HepG2 (cell line): Measurements from ENCODE around the gene PDZD7.

Experiments used
- EZH2 ChIP-seq: conservative IDR thresholded peaks from 2 replicates; pipeline ENCODE4 v1.6.1; 2012; ENCODE audit warnings: mild to moderate bottlenecking, low read depth, low read length, moderate library complexity
- HNF4G ChIP-seq, 2 experiments: sonication (generic) in 1 of 2; formaldehyde crosslinking in 1 of 2; IDR thresholded peaks; 2 replicates each; pipeline versions ENCODE4 v1.4.0 to v1.6.1; 2011 to 2020; ENCODE audit warnings: borderline replicate concordance in 2 of 2, low read depth in 2 of 2, mild to moderate bottlenecking in 2 of 2, low read length in 1 of 2, missing genetic modification reagents in 1 of 2, moderate library complexity in 1 of 2
- HNRNPL ChIP-seq: fragments of 200-400 bp; formaldehyde crosslinking; IDR thresholded peaks from 2 replicates; pipeline ENCODE4 v1.6.1; 2017; ENCODE audit warnings: mild to moderate bottlenecking, low read depth, low read length
- SUZ12 ChIP-seq: fragments of 150-350 bp; IDR thresholded peaks from 2 replicates; pipeline ENCODE4 v1.6.1; 2014; ENCODE audit warnings: low read depth, low read length
- TF ChIP-seq, protein P1 (sequence below): sonication (generic); formaldehyde crosslinking; IDR thresholded peaks from 2 replicates; pipeline ENCODE4 v1.5.0; 2020; ENCODE audit warnings: mild to moderate bottlenecking, missing genetic modification reagents, moderate library complexity
- TF ChIP-seq, protein P2 (sequence below): sonication (generic); formaldehyde crosslinking; IDR thresholded peaks from 2 replicates; pipeline ENCODE4 v1.9.0; 2021; ENCODE audit warnings: missing genetic modification reagents, borderline replicate concordance

DNA sequence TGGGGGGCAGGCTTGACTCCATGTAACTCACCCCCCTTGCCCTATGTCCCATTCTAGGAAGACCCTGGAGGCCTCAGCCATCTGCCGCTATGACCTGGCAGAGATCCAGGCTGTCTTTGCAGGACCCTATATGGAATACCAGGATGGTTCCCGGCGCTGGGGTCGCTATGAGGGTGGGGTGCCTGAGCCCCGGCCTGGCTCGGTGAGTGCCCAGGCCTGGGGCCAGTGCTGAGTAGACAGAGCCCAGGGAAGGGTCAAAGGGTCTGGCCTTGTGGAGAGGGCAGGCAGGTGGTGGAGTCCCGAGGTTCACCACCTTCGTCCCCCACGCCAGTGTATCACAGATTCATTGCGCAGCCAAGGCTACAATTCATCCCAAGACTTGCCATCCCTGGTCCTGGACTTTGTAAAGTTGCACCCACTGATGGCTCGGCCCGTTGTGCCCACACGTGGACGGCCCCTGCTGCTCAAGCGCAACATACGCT is 51.1 kb downstream of the PDZD7 start:
- TF ChIP-seq, protein P1, sequence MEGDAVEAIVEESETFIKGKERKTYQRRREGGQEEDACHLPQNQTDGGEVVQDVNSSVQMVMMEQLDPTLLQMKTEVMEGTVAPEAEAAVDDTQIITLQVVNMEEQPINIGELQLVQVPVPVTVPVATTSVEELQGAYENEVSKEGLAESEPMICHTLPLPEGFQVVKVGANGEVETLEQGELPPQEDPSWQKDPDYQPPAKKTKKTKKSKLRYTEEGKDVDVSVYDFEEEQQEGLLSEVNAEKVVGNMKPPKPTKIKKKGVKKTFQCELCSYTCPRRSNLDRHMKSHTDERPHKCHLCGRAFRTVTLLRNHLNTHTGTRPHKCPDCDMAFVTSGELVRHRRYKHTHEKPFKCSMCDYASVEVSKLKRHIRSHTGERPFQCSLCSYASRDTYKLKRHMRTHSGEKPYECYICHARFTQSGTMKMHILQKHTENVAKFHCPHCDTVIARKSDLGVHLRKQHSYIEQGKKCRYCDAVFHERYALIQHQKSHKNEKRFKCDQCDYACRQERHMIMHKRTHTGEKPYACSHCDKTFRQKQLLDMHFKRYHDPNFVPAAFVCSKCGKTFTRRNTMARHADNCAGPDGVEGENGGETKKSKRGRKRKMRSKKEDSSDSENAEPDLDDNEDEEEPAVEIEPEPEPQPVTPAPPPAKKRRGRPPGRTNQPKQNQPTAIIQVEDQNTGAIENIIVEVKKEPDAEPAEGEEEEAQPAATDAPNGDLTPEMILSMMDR (CRISPR knock-in tag): no peak
- TF ChIP-seq HNF4G (IDR thresholded peaks at IDR 0.05; ENCODE audit: borderline replicate concordance, low read depth, low read length) (no peak), HNF4G (CRISPR knock-in tag; IDR thresholded peaks at IDR 0.05; ENCODE audit: borderline replicate concordance, low read depth) (no peak), SUZ12 (no peak), EZH2 (no peak), HNRNPL (no peak)
- TF ChIP-seq, protein P2, sequence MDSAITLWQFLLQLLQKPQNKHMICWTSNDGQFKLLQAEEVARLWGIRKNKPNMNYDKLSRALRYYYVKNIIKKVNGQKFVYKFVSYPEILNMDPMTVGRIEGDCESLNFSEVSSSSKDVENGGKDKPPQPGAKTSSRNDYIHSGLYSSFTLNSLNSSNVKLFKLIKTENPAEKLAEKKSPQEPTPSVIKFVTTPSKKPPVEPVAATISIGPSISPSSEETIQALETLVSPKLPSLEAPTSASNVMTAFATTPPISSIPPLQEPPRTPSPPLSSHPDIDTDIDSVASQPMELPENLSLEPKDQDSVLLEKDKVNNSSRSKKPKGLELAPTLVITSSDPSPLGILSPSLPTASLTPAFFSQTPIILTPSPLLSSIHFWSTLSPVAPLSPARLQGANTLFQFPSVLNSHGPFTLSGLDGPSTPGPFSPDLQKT (CRISPR knock-in tag): no peak
